ENCODE data around the gene SLC17A3.

SLC17A3 gene

DNA sequence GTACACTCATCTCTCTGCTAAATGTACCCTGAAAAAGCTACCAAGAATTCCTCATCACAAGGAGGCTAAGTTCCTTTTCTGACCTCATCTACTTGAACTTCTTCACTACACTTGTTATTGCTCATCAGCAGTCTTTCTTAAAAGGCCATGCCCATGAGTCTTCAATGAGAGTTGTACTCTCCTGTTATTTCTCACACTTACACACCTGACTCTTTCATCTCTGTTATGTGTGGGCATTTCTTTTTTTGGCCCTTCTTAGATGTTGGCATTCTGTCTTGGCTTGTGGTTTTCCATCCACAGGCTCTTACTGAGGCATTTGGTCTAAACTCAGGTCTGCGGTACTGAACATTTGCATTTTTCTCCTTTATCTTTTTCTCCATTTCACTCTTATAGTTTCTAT is 31.5 kb downstream of the SLC17A3 start:
- Histone ChIP-seq H3K4me3 (ENCODE audit: low read length in 2 of 2) (no peak overlapping the region), H3K4ac (ENCODE audit: low read length) (no peak overlapping the region), H2BK15ac (ENCODE audit: low read length) (no peak overlapping the region), H2AK5ac (ENCODE audit: low read depth, low read length) (no peak overlapping the region), H3K9me3 (replicated peaks in 1 of 2; ENCODE audit: control insufficient read depth in 2 of 2, insufficient read depth in 1 of 2, low read depth in 1 of 2, low read length in 2 of 2) (no peaks in the 10 kb centered on the region), H3K4me1 (ENCODE audit: control insufficient read depth in 2 of 2, insufficient read depth in 1 of 2, low read depth in 1 of 2, low read length in 2 of 2) (no peaks in the 10 kb centered on the region), H3K36me3 (replicated peaks in 1 of 2; ENCODE audit: control insufficient read depth in 2 of 2, insufficient read depth in 2 of 2, low read length in 2 of 2) (no peaks in the 10 kb centered on the region), H3K27me3 (ENCODE audit: control insufficient read depth in 3 of 3, insufficient read depth in 3 of 3, low read depth in 1 of 3, low read length in 3 of 3) (no peaks in the 10 kb centered on the region), H3K27ac (replicated peaks; ENCODE audit: low read length) (no peak overlapping the region), H3K23ac (ENCODE audit: low read depth, low read length, poor library complexity) (no peak overlapping the region), H2BK120ac (ENCODE audit: low read depth, low read length) (no peak overlapping the region), H3K9ac (ENCODE audit: low read depth, low read length, poor library complexity) (no peak overlapping the region), H3K79me1 (ENCODE audit: low read depth, low read length) (no peaks in the 10 kb centered on the region), H2AFZ (ENCODE audit: low read length) (no peak overlapping the region), H2BK5ac (ENCODE audit: low read length) (no peak overlapping the region), H3K18ac (ENCODE audit: low read length) (no peak overlapping the region), H4K91ac (ENCODE audit: low read depth, low read length, poor library complexity) (no peak overlapping the region), H4K8ac (ENCODE audit: low read depth, low read length) (no peak overlapping the region), H3K4me2 (ENCODE audit: insufficient read depth, low read length, poor library complexity, severe bottlenecking) (no peak overlapping the region), H2BK12ac (ENCODE audit: low read length) (no peak overlapping the region), H3K14ac (ENCODE audit: low read length) (no peak overlapping the region)
- no CpG with 5 or more reads among the region's 1 CpG for WGBS, 2 donors (ENCODE audit: extremely low coverage in 2 of 2, insufficient read length in 2 of 2, insufficient replicate concordance in 1 of 2)
- no peak for DNase-seq (ENCODE audit: low spot score)

DNA sequence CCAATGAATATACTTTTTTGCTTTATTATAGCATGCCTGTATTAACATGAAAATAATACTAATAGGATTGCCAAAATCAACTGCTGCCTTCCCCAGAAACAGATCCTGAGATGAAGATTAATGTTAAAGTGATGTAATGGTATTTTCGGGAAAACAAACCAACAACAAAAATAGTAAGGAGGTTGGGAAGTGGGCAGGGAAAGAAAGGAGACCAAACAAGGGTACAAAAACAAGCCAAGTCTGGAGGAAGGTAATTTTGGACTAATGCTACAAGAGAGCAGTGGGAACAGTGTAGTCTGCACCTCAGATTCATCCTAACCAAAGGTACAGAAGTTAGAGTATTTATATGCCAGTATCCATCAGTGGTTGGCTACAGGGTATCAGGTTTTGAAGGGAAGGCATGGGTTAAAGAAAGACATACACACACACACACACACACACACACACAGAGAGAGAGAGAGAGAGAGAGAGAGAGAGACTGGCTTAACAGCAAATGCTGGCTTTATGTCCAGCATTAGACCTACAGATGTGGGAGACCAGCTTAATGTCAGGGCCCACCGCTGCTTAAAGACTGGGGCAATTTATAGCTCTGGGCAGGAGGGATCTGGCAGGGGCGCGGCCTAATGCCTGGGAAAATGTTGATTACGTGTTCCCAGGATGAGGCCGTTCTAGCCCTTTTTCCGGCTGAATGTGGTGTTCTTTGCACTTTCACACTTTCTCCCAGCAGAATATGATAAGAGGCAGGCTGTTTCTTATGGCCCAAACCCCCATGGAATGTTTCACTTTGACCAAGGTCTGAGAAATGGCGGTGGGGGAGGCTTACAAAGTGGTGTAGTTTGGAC is 38.4 kb downstream of the SLC17A3 start:
- Histone ChIP-seq H2BK120ac (ENCODE audit: low read depth, low read length) (no peak overlapping the region), H4K8ac (ENCODE audit: low read depth, low read length) (no peak overlapping the region), H3K18ac (ENCODE audit: low read length) (no peak overlapping the region), H3K4me3 (ENCODE audit: low read length in 2 of 2) (no peak overlapping the region), H4K91ac (ENCODE audit: low read depth, low read length, poor library complexity) (no peak overlapping the region), H3K4ac (ENCODE audit: low read length) (no peak overlapping the region), H3K27ac (replicated peaks; ENCODE audit: low read length) (no peak overlapping the region), H2BK15ac (ENCODE audit: low read length) (no peak overlapping the region), H2BK5ac (ENCODE audit: low read length) (no peak overlapping the region), H2BK12ac (ENCODE audit: low read length) (no peak overlapping the region), H3K23ac (ENCODE audit: low read depth, low read length, poor library complexity) (no peak overlapping the region), H3K79me1 (ENCODE audit: low read depth, low read length) (no peaks in the 10 kb centered on the region), H3K14ac (ENCODE audit: low read length) (no peak overlapping the region), H3K4me1 (ENCODE audit: control insufficient read depth in 2 of 2, insufficient read depth in 1 of 2, low read depth in 1 of 2, low read length in 2 of 2) (no peaks in the 10 kb centered on the region), H3K9me3 (replicated peaks in 1 of 2; ENCODE audit: control insufficient read depth in 2 of 2, insufficient read depth in 1 of 2, low read depth in 1 of 2, low read length in 2 of 2) (no peaks in the 10 kb centered on the region), H2AK5ac (ENCODE audit: low read depth, low read length) (no peak overlapping the region), H3K27me3 (ENCODE audit: control insufficient read depth in 3 of 3, insufficient read depth in 3 of 3, low read depth in 1 of 3, low read length in 3 of 3) (peaks cover 0 to 4% (median 0%) of the 10 kb centered on the region in 3 experiments), H3K9ac (ENCODE audit: low read depth, low read length, poor library complexity) (no peak overlapping the region), H3K36me3 (replicated peaks in 1 of 2; ENCODE audit: control insufficient read depth in 2 of 2, insufficient read depth in 2 of 2, low read length in 2 of 2) (no peaks in the 10 kb centered on the region), H3K4me2 (ENCODE audit: insufficient read depth, low read length, poor library complexity, severe bottlenecking) (no peak overlapping the region), H2AFZ (ENCODE audit: low read length) (no peak overlapping the region)
- DNase-seq (ENCODE audit: low spot score): no peak
- WGBS, 2 donors (ENCODE audit: extremely low coverage in 2 of 2, insufficient read length in 2 of 2, insufficient replicate concordance in 1 of 2): no CpG with 5 or more reads among the region's 8 CpGs

DNA sequence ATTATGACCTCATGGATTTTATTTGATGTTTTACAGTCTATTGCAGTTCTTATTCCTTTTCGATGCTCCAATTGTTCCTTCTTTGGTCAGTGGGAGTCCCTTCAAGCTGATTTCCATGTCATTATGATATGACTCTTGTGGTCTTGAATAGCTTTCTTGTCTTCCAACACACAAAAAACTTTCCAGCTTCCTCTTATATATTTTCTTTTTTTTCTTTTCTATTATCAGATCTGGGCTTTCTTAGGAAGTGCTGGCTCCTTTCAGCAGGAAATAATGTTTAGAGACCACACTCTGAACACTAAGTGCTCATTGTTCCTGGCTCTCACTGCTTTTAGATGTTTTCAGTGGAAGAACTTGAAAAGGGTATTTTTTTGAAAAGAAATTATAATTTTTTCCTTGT is 39.1 kb downstream of the SLC17A3 start:
- Histone ChIP-seq H4K91ac (ENCODE audit: low read depth, low read length, poor library complexity) (no peak overlapping the region), H3K18ac (ENCODE audit: low read length) (no peak overlapping the region)
- no CpG with 5 or more reads among the region's 1 CpG for WGBS, 2 donors (ENCODE audit: extremely low coverage in 2 of 2, insufficient read length in 2 of 2, insufficient replicate concordance in 1 of 2)

DNA sequence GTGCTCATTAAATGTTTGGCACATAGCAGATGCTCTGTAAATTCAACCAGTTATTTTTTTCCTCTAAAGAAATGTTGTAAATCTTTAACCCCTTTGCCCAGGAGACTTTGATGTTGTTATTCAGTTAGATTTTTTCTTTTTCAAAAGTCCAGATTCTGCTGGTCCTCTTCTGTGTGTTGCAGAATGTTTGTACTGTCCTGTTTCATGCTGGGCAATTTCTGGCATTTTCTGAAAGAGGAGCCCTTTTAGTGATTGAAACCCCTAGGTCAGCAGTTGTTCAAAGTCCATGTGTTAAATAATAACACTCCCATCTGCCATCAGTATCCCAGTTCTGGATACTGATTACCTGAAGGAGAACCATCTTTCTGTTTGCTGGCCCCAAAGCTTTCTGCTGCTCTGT is 40.9 kb downstream of the SLC17A3 start:
- no peak overlapping the region for H2BK120ac ChIP-seq (ENCODE audit: low read depth, low read length)
- H3K4ac ChIP-seq (ENCODE audit: low read length): no peak overlapping the region
- no peak overlapping the region for H2BK5ac ChIP-seq (ENCODE audit: low read length)
- H3K18ac ChIP-seq (ENCODE audit: low read length): no peak overlapping the region
- no peak overlapping the region for H2BK15ac ChIP-seq (ENCODE audit: low read length)
- no peaks in the 10 kb centered on the region for H3K4me1 ChIP-seq (ENCODE audit: control insufficient read depth in 2 of 2, insufficient read depth in 1 of 2, low read depth in 1 of 2, low read length in 2 of 2)
- H3K36me3 ChIP-seq (replicated peaks in 1 of 2; ENCODE audit: control insufficient read depth in 2 of 2, insufficient read depth in 2 of 2, low read length in 2 of 2): no peaks in the 10 kb centered on the region
- no peak overlapping the region for H3K4me3 ChIP-seq (ENCODE audit: low read length in 2 of 2)
- no peak overlapping the region for H2AFZ ChIP-seq (ENCODE audit: low read length)
- peaks cover 0 to 4% (median 0%) of the 10 kb centered on the region in 3 experiments for H3K27me3 ChIP-seq (ENCODE audit: control insufficient read depth in 3 of 3, insufficient read depth in 3 of 3, low read depth in 1 of 3, low read length in 3 of 3)
- no peak overlapping the region for H3K27ac ChIP-seq (replicated peaks; ENCODE audit: low read length)
- H3K9ac ChIP-seq (ENCODE audit: low read depth, low read length, poor library complexity): no peak overlapping the region
- no peak overlapping the region for H4K91ac ChIP-seq (ENCODE audit: low read depth, low read length, poor library complexity)
- H3K79me1 ChIP-seq (ENCODE audit: low read depth, low read length): no peaks in the 10 kb centered on the region
- no peak for DNase-seq (ENCODE audit: low spot score)
- no peak overlapping the region for H4K8ac ChIP-seq (ENCODE audit: low read depth, low read length)
- no peak overlapping the region for H2AK5ac ChIP-seq (ENCODE audit: low read depth, low read length)
- H2BK12ac ChIP-seq (ENCODE audit: low read length): no peak overlapping the region
- no peaks in the 10 kb centered on the region for H3K9me3 ChIP-seq (replicated peaks in 1 of 2; ENCODE audit: control insufficient read depth in 2 of 2, insufficient read depth in 1 of 2, low read depth in 1 of 2, low read length in 2 of 2)
- no peak overlapping the region for H3K4me2 ChIP-seq (ENCODE audit: insufficient read depth, low read length, poor library complexity, severe bottlenecking)
- H3K23ac ChIP-seq (ENCODE audit: low read depth, low read length, poor library complexity): no peak overlapping the region
- H3K14ac ChIP-seq (ENCODE audit: low read length): no peak overlapping the region

More for the DNA sequence above, 39.1 kb downstream of the SLC17A3 start:
- Histone ChIP-seq H3K27ac (replicated peaks; ENCODE audit: low read length) (no peak overlapping the region), H3K4me2 (ENCODE audit: insufficient read depth, low read length, poor library complexity, severe bottlenecking) (no peak overlapping the region), H2AK5ac (ENCODE audit: low read depth, low read length) (no peak overlapping the region), H2BK15ac (ENCODE audit: low read length) (no peak overlapping the region), H3K9me3 (replicated peaks in 1 of 2; ENCODE audit: control insufficient read depth in 2 of 2, insufficient read depth in 1 of 2, low read depth in 1 of 2, low read length in 2 of 2) (no peaks in the 10 kb centered on the region), H3K14ac (ENCODE audit: low read length) (no peak overlapping the region), H3K23ac (ENCODE audit: low read depth, low read length, poor library complexity) (no peak overlapping the region), H2AFZ (ENCODE audit: low read length) (no peak overlapping the region), H3K36me3 (replicated peaks in 1 of 2; ENCODE audit: control insufficient read depth in 2 of 2, insufficient read depth in 2 of 2, low read length in 2 of 2) (no peaks in the 10 kb centered on the region), H3K4me3 (ENCODE audit: low read length in 2 of 2) (no peak overlapping the region), H3K4me1 (ENCODE audit: control insufficient read depth in 2 of 2, insufficient read depth in 1 of 2, low read depth in 1 of 2, low read length in 2 of 2) (no peaks in the 10 kb centered on the region), H3K27me3 (ENCODE audit: control insufficient read depth in 3 of 3, insufficient read depth in 3 of 3, low read depth in 1 of 3, low read length in 3 of 3) (peaks cover 0 to 4% (median 0%) of the 10 kb centered on the region in 3 experiments), H2BK120ac (ENCODE audit: low read depth, low read length) (no peak overlapping the region), H2BK5ac (ENCODE audit: low read length) (no peak overlapping the region), H3K9ac (ENCODE audit: low read depth, low read length, poor library complexity) (no peak overlapping the region), H2BK12ac (ENCODE audit: low read length) (no peak overlapping the region), H3K79me1 (ENCODE audit: low read depth, low read length) (no peaks in the 10 kb centered on the region), H4K8ac (ENCODE audit: low read depth, low read length) (no peak overlapping the region), H3K4ac (ENCODE audit: low read length) (no peak overlapping the region)
- no peak for DNase-seq (ENCODE audit: low spot score)

Measured in neuronal stem cell (in vitro differentiated cells).